Tongue (tissue), 3 donors: ENCODE results near the gene GFPT1. TPM values are rescaled to one million over a fixed set of nuclear protein-coding genes. Genes with fewer than 3 reads are reported as not detected.
A peak's percentile ranks its signal among the peaks of the same experiment; 100 is the strongest.

Source experiments
- DNase-seq: peaks from one replicate; pipeline ENCODE4 v3.0.0-alpha.2; 2015
- small RNA-seq: library from RNA; depleted of rRNA; stranded (forward); fragments of <200 nt; gene quantifications from one replicate; pipeline ENCODE3, GENCODE V24; 2014; ENCODE audit warnings: low replicate concordance
- total RNA-seq: library from RNA; depleted of rRNA; stranded (reverse); fragments of >200 nt; gene quantifications from one replicate; pipeline ENCODE4 v1.2.3, GENCODE V29; 2014

The GFPT1 gene
- total RNA-seq, 1 donor from 2014 or later: 60.1 TPM

DNA sequence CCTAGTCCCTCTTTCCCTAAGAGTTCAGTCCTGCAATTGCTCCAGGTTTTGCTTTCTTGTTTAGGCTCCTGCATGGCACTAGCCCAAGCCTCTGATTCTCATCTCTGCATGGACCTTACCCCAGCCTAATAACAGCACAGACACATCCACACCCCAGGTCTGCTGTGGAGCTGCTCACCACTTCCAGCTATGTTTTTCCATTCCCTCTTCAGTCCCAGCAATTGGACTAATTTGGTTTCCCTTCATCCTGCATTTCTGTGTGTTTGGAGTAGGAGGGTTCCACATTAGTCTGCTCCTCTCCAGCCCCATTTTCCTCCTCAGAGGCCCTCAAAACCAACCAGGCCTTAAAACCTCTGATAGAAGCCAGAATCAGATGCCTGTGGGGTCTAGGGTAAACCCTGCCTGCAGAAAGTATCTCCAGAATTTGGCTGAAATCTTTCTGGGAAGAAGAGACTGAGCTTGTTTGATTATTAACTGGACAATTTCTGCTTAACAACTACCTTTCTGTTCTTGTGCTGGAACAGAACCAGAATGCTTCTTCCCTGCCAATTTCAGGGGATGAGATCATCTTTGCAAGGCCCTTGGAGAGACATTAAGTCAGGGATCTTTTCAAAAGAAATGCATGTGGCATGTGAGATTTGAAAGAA, 95.9 kb downstream of the GFPT1 start:
- peak; percentile 79 for DNase-seq

DNA sequence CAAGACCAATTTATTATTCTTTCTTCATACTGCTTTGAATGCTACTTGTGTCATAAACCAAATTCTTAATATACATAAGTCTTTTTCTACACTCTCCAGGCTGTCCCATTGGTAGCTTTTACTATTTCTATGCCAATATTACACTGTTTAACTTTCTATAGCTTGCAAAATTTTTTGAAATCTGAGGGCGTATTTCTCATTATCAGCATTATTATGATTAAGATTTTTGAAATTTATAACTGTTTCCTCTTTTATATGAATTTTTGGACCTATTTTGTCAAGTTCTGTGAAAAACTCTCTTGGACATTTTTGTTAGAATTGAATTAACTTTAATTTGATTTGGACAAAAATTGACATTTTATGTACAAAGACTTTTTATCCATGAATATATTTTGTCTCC, 98.6 kb downstream of the GFPT1 start:
- DNase-seq: no peak

DNA sequence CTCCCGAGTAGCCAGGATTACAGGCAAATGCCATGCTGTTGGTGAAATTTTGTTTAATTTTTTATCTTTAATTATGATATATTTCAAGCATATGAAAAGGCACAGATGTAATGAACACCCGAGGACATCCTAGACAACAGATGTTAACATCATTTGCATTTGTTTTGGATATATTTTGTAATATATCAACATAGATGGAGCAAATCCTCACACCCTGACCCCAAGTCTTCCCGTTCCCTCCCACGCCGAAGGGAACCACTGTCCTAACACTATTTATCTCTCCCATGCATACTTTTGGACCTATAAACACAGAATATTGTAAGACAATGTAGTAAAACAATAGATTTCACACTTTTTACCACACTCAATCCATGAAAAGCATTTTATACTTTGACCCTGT, 99.5 kb downstream of the GFPT1 start:
- DNase-seq: no peak

DNA sequence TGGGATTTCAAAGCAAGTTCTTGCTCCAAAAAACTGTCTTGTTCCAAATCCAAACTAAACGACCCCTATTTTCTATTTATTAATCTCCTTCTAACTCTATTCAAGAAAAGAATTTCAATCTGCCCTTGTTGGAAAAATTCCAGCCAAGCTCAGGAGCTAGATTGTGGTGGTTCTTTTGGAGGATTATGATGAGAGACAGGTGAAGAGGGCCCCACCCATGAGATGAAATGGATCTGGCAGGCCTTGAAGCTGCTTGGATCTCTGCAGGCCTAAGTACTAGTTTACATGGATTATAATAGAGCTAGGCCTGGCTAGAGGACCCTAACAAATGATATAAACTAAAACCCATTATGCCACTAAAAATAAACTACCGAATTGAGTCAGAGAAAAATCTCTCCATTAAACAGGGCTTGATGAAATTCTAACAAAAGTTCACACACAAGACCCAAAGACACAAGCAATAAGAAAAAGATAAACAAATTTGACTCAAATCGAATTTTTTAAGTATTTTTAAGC, 101.6 kb downstream of the GFPT1 start:
- peak; percentile 68 for DNase-seq

DNA sequence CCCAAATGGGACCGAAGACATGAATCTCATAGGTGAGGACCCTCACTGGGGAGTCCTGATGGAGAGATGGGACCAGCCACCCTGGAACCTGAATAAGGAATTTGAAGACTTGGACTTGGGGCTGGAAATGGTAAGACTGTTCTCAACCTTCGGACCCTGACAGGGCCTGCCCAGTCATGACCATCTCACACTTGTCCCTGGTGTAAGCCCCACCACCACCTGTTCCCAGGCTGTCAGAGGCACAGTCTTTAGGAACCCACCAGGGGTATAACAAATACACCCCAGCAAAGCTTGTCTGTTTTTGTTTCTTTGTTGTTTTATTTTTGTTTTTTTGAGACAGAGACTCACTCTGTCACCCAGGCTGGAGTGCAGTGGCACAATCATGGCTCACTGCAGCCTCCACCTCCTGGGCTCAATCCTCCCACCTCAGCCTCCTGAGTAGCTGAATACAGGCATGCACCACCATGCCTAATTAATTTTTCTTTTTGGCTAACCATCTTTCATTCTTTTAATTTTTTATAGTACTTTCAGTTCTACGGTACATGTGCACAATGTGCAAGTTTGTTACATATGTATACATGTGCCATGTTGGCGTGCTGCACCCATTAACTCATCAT, 106.1 kb downstream of the GFPT1 start:
- DNase-seq: no peak

DNA sequence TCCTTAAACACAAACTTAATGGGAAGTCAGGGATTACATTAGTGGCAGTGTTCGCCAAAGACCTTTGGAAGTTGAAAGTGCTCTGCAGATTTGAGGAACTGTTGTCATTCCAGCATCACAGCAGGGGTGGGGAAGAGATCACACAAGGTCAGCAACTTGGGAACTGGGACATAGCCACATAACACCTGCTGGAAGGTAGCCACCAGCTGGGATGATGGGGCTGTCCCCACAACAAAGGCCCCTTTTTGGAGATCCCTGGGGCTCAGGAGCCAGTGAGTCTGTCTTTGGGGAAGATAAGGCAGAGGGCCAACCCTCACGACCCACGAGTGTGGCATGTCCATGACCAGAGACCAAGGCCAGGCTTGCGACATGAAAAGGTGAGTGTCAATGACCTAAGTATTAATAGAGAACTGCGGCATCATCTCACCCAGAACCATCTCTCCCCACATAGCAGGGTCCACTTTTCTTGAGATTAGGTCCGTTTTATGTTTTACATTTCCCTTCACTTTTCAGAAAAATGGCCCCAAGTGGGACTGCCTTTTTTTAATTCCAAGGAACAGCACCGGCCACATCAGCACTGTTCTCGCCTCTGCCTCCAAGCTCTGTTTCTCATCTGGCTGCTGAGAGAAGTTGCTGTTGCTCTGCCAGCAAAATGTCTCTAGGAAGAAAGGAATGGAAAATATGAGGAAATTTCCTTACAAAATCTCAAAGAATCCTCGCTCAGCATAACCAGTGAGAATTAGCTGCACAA, 106.9 kb downstream of the GFPT1 start:
- DNase-seq: peak; percentile 73

DNA sequence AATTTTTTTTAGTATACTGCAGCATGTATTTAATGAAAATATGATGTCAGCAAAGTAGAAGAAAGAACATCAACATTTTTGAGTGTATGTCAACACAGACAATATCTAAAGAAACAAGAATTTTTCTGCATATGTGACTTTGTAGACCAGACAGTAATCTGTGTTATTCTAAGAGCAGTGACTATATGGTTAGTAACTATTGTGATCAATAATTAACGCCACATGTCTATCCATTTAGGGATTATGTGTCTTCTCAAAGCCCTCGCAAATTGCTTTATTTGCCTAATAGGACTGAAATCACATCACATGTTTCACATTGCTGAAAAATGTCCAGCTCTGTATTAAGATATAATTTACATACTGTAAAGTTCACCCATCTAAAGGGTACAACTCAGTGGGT, 107.8 kb downstream of the GFPT1 start:
- no peak for DNase-seq

DNA sequence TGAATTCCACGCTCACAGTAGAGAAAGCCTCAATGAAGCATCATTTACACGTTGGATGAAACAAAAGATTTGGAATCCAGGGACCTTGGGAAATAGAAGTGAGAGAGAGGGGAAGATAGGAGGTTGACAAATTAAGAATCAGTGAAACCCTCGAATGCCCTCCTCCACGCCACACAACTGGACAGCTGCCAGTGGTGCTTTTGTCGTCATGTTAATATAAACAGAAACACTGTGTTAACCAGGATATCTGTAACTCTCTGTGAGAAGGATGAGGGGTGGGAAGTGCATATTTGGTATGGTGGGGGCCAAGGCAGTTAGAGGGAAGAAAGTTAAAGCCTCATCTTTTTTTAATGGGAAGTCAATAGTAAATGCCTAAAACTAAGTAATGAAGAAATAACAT, 108.7 kb downstream of the GFPT1 start:
- peak; percentile 33 for DNase-seq

DNA sequence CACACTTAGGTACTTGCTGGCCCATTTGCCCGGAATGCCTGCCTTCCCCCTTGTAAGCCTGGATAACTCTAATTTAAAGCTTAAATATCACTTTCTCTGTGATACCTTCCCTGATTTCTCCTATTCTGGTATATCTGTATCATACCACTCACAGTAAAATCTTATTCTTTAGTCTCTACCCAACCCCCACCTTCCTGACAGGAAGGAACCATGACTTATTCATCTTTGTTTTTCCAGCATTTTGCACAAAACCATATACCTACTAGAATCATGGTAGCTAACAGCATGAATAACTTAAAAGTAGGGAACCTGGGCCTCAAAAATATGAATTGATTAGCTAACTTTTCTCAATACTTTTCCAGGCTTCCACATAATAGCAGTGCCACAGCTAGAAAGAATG, 111.5 kb downstream of the GFPT1 start:
- no peak for DNase-seq

DNA sequence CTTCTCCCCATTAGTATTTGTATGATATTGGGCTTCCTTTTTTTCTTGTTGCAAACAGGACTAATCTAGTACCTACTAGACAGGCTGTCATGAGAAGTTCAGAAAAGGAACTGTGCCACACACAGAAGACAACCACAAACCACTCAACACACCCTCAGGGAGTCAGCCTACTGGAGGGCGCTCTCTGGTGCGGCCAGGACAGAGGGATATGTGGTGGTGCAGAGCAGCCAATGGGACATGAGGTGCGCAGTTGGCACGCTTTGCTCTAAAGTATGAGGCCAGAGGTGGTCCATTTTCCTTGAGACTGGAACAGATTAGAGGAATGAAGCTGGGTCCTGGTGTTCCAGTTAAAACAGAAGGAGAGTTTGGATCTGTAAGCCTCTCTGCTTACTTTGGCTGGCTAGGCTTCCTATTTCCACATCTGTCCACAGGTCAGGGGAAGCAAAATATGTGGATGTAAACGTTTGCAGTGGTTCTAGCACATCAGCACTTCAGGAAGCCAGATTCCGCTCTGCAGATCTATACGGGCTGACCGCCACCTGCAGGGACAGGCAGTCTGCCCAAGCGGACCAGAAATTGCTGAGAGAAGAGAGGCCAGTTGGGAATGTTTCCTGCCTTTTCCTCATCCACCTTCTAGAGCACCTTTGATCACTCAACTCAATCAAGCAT, 114.1 kb downstream of the GFPT1 start:
- peak; percentile 68 for DNase-seq

DNA sequence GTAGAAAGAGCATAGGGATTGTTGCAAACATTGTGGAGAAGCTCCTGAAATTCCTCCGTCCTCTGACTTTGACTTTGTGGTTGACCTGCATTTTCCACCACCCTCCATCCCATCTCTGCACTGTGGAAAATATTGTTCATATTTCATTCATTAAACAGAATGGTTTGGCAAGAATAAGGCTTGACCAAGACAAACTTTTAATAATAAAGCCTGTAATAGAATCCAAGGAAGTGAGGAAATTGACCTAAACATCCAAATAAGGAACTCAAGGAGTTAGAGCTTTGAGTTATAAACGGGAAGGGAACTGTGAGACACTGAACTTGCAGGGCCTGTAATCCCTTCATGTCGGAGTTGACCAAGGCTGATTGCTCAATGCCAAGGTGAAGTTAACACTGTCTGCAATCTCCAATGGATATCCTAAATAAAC, 115.2 kb downstream of the GFPT1 start:
- DNase-seq: no peak

Small RNA genes within 50 kb of the gene (small RNA-seq; reads per million reads assigned to genes)
- gene RF00019: not detected

Other genes starting within 250 kb of the GFPT1 start
- 45.1 TPM for gene NFU1, start 50.2 kb upstream of the GFPT1 start, total RNA-seq